Measurements from ENCODE around the gene CEACAM19. TPM values are rescaled to one million over a fixed set of nuclear protein-coding genes. Genes with fewer than 3 reads are reported as not detected.

The CEACAM19 gene
- total RNA-seq, 1 experiment from 2014 or later = 3.5 TPM

DNA sequence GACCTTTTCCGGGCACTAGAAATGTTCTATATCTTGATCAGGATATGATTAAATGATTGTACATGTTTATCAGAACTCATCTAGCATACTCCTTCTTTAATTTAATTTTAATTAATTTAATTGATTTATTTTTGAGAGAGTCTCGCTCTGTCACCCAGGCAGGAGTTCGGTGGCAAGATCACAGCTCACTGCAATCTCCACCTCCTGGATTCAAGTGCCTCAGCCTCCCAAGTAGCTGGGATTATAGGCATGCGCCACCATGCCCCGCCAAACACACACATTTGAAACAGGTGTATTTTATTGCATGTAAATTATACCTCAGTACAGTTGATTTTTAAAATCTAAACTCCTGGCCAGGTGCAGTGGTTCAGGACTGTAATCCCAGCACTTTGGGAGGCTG lies 59.8 kb downstream of the CEACAM19 start:
- H4K5ac ChIP-seq (ENCODE audit: insufficient read length, low read depth, low read length) = no peak overlapping the region
- DNase-seq = no peak
- H3K27me3 ChIP-seq (ENCODE audit: insufficient read depth, low read length) = no peaks in the 10 kb centered on the region
- H2BK5ac ChIP-seq (ENCODE audit: insufficient read length, low read length) = no peak overlapping the region
- H3T11ph ChIP-seq (ENCODE audit: low read length) = no peak overlapping the region
- H3K4me2 ChIP-seq (ENCODE audit: insufficient read depth, insufficient read length, low read length) = no peak overlapping the region
- no CpG with 5 or more reads among the region's 5 CpGs for WGBS (ENCODE audit: extremely low coverage, insufficient read length, low lambda C conversion rate)
- no peaks in the 10 kb centered on the region for H3K23me2 ChIP-seq (ENCODE audit: insufficient read length, low read depth, low read length, poor library complexity, severe bottlenecking)
- no peak overlapping the region for H3K27ac ChIP-seq (ENCODE audit: insufficient read length, low read depth, low read length)
- no peak overlapping the region for H2BK20ac ChIP-seq (ENCODE audit: low read depth, low read length, poor library complexity, severe bottlenecking)
- no peak overlapping the region for H3K4ac ChIP-seq (ENCODE audit: low read depth, low read length)
- peaks cover 19% of the 10 kb centered on the region for H3K27me3 Mint-ChIP-seq (ENCODE audit: low read depth)
- no peak overlapping the region for H3K56ac ChIP-seq (ENCODE audit: insufficient read length, low read depth, low read length)
- no peaks in the 10 kb centered on the region for H3K9me3 ChIP-seq (ENCODE audit: control insufficient read depth, low read depth, low read length)
- no peak overlapping the region for H3K27ac Mint-ChIP-seq
- no peak overlapping the region for H2AK5ac ChIP-seq (ENCODE audit: insufficient read length, low read length)
- H4K20me1 ChIP-seq (ENCODE audit: control insufficient read depth, insufficient read depth, insufficient read length) = no peaks in the 10 kb centered on the region
- no peak overlapping the region for H2AFZ ChIP-seq (ENCODE audit: low read length)
- H3K4me1 Mint-ChIP-seq = no peaks in the 10 kb centered on the region
- H4K91ac ChIP-seq (ENCODE audit: insufficient read length, low read depth, low read length) = no peak overlapping the region
- H3K4me3 Mint-ChIP-seq = no peak overlapping the region
- H3K9ac ChIP-seq (ENCODE audit: extremely low read depth, insufficient read length, low read length) = no peak overlapping the region
- no peak overlapping the region for H4K8ac ChIP-seq (replicated peaks; ENCODE audit: insufficient read length, low read depth, low read length)
- H2BK120ac ChIP-seq (ENCODE audit: low read depth, low read length, poor library complexity, severe bottlenecking) = no peak overlapping the region
- H3K79me2 ChIP-seq (ENCODE audit: insufficient read depth, low read length) = no peaks in the 10 kb centered on the region
- H3K18ac ChIP-seq (ENCODE audit: insufficient read length, low read depth, low read length) = no peak overlapping the region
- no peak overlapping the region for H3K23ac ChIP-seq (ENCODE audit: insufficient read length, low read depth, low read length)
- no peaks in the 10 kb centered on the region for H3K79me1 ChIP-seq (ENCODE audit: insufficient read depth, low read depth, low read length, poor library complexity, severe bottlenecking)
- TF ChIP-seq, protein P1, sequence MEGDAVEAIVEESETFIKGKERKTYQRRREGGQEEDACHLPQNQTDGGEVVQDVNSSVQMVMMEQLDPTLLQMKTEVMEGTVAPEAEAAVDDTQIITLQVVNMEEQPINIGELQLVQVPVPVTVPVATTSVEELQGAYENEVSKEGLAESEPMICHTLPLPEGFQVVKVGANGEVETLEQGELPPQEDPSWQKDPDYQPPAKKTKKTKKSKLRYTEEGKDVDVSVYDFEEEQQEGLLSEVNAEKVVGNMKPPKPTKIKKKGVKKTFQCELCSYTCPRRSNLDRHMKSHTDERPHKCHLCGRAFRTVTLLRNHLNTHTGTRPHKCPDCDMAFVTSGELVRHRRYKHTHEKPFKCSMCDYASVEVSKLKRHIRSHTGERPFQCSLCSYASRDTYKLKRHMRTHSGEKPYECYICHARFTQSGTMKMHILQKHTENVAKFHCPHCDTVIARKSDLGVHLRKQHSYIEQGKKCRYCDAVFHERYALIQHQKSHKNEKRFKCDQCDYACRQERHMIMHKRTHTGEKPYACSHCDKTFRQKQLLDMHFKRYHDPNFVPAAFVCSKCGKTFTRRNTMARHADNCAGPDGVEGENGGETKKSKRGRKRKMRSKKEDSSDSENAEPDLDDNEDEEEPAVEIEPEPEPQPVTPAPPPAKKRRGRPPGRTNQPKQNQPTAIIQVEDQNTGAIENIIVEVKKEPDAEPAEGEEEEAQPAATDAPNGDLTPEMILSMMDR (conservative IDR thresholded peaks at IDR 0.05) = no peak
- no peak overlapping the region for H3K14ac ChIP-seq (ENCODE audit: insufficient read depth, low read length)
- peaks cover 0 to 3% of the 10 kb centered on the region in 2 experiments; a peak in 1 of 5 replicates for H3K9me3 Mint-ChIP-seq
- no peaks in the 10 kb centered on the region for H3K36me3 Mint-ChIP-seq (ENCODE audit: insufficient read depth in 1 of 3, low read depth in 3 of 3)
- no peak overlapping the region for H2BK12ac ChIP-seq (ENCODE audit: insufficient read length, low read depth, low read length)
- H2BK15ac ChIP-seq (ENCODE audit: low read depth, low read length) = no peak overlapping the region
- H3K4me1 ChIP-seq (ENCODE audit: insufficient read depth, low read length) = no peaks in the 10 kb centered on the region
